HL-60 (cell line): ENCODE data around the gene TJP2.

Experiments used
- SPI1 ChIP-seq: IDR thresholded peaks from 2 replicates; pipeline ENCODE4 v1.6.1; 2012; ENCODE audit warnings: low read depth, mild to moderate bottlenecking, borderline replicate concordance
- TF ChIP-seq, protein P1 (sequence below): IDR thresholded peaks from one replicate; pipeline ENCODE4 v1.5.1; 2011; ENCODE audit warnings: low read length, control low read depth, inconsistent platforms; ENCODE audit not compliant: insufficient read depth

GRCh38 chr9:69261636-69262035 is 87.6 kb downstream of the TJP2 start:
- no peak for TF ChIP-seq SPI1
- TF ChIP-seq, protein P1, sequence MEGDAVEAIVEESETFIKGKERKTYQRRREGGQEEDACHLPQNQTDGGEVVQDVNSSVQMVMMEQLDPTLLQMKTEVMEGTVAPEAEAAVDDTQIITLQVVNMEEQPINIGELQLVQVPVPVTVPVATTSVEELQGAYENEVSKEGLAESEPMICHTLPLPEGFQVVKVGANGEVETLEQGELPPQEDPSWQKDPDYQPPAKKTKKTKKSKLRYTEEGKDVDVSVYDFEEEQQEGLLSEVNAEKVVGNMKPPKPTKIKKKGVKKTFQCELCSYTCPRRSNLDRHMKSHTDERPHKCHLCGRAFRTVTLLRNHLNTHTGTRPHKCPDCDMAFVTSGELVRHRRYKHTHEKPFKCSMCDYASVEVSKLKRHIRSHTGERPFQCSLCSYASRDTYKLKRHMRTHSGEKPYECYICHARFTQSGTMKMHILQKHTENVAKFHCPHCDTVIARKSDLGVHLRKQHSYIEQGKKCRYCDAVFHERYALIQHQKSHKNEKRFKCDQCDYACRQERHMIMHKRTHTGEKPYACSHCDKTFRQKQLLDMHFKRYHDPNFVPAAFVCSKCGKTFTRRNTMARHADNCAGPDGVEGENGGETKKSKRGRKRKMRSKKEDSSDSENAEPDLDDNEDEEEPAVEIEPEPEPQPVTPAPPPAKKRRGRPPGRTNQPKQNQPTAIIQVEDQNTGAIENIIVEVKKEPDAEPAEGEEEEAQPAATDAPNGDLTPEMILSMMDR: no peak
